Measurements from ENCODE around the gene KCTD15. TPM values are rescaled to one million over a fixed set of nuclear protein-coding genes. Genes with fewer than 3 reads are reported as not detected.

Gene KCTD15
- total RNA-seq, 2 experiments from 2014 or later = 21.3 to 29.2 TPM

- BruUV-seq (replicated peaks) = no TSS peak
- Histone ChIP-seq H3K9me2 (ENCODE audit: insufficient read depth, low read length) (no peaks in the 10 kb centered on the region), H4K20me1 (ENCODE audit: insufficient read depth, low read length) (no peaks in the 10 kb centered on the region), H3K4me2 (ENCODE audit: low read length) (no peak overlapping the region), H3K4me3 (ENCODE audit: low read depth, low read length, poor library complexity, severe bottlenecking) (no peak overlapping the region), H3K27ac (ENCODE audit: low read depth, low read length, poor library complexity, severe bottlenecking) (no peak overlapping the region), H3K4me1 (ENCODE audit: insufficient read depth, low read length, poor library complexity, severe bottlenecking) (no peaks in the 10 kb centered on the region), H3K79me2 (ENCODE audit: insufficient read depth, low read depth, low read length) (no peaks in the 10 kb centered on the region), H2AFZ (ENCODE audit: low read length) (no peak overlapping the region), H3K9me3 (ENCODE audit: low read length) (no peaks in the 10 kb centered on the region), H3K36me3 (ENCODE audit: insufficient read depth, low read length) (no peaks in the 10 kb centered on the region)
- CTCF ChIA-PET (ENCODE audit: unreplicated experiment) = no interaction called here
- no peak for TF ChIP-seq CTCF (conservative IDR thresholded peaks at IDR 0.05; ENCODE audit: low read length)
- no peak for TF ChIP-seq EZH2phosphoT487 (IDR thresholded peaks at IDR 0.05; ENCODE audit: borderline replicate concordance, low read depth, low read length)
- POLR2A ChIA-PET = no interaction called here
- intact Hi-C loops (cut with micrococcal nuclease; ENCODE audit: unreplicated experiment) = no loop called here
- DNase-seq (ENCODE audit: low spot score) = no peak
Measured at GRCh38 chr19:33752945-33753344, 43.7 kb upstream of the KCTD15 start.

GRCh38 chr19:33754361-33754760, 42.3 kb upstream of the KCTD15 start:
- POLR2A ChIA-PET = no interaction called here
- DNase-seq (ENCODE audit: low spot score) = no peak
- no peak overlapping the region for H3K27ac ChIP-seq (ENCODE audit: low read depth, low read length, poor library complexity, severe bottlenecking)
- H3K79me2 ChIP-seq (ENCODE audit: insufficient read depth, low read depth, low read length) = no peaks in the 10 kb centered on the region
- H2AFZ ChIP-seq (ENCODE audit: low read length) = no peak overlapping the region
- H3K4me3 ChIP-seq (ENCODE audit: low read depth, low read length, poor library complexity, severe bottlenecking) = no peak overlapping the region
- no peaks in the 10 kb centered on the region for H3K9me3 ChIP-seq (ENCODE audit: low read length)
- no peaks in the 10 kb centered on the region for H3K4me1 ChIP-seq (ENCODE audit: insufficient read depth, low read length, poor library complexity, severe bottlenecking)
- H3K9me2 ChIP-seq (ENCODE audit: insufficient read depth, low read length) = no peaks in the 10 kb centered on the region
- CTCF ChIA-PET (ENCODE audit: unreplicated experiment) = no interaction called here
- H4K20me1 ChIP-seq (ENCODE audit: insufficient read depth, low read length) = no peaks in the 10 kb centered on the region
- intact Hi-C loops (cut with micrococcal nuclease; ENCODE audit: unreplicated experiment) = no loop called here
- no peaks in the 10 kb centered on the region for H3K36me3 ChIP-seq (ENCODE audit: insufficient read depth, low read length)
- TF ChIP-seq EZH2phosphoT487 (IDR thresholded peaks at IDR 0.05; ENCODE audit: borderline replicate concordance, low read depth, low read length) (no peak), CTCF (conservative IDR thresholded peaks at IDR 0.05; ENCODE audit: low read length) (no peak)
- BruUV-seq (replicated peaks) = no TSS peak
- no peak overlapping the region for H3K4me2 ChIP-seq (ENCODE audit: low read length)

GRCh38 chr19:33755099-33756035, 41.3 kb upstream of the KCTD15 start:
- no peak for DNase-seq (ENCODE audit: low spot score)
- no peak overlapping the region for H3K4me2 ChIP-seq (ENCODE audit: low read length)
- no peaks in the 10 kb centered on the region for H3K4me1 ChIP-seq (ENCODE audit: insufficient read depth, low read length, poor library complexity, severe bottlenecking)
- CTCF ChIA-PET (ENCODE audit: unreplicated experiment) = no interaction called here
- no peaks in the 10 kb centered on the region for H4K20me1 ChIP-seq (ENCODE audit: insufficient read depth, low read length)
- H2AFZ ChIP-seq (ENCODE audit: low read length) = no peak overlapping the region
- H3K4me3 ChIP-seq (ENCODE audit: low read depth, low read length, poor library complexity, severe bottlenecking) = no peak overlapping the region
- no peaks in the 10 kb centered on the region for H3K79me2 ChIP-seq (ENCODE audit: insufficient read depth, low read depth, low read length)
- no TSS peak for BruUV-seq (replicated peaks)
- TF ChIP-seq EZH2phosphoT487 (IDR thresholded peaks at IDR 0.05; ENCODE audit: borderline replicate concordance, low read depth, low read length) = no peak
- no peak for TF ChIP-seq CTCF (conservative IDR thresholded peaks at IDR 0.05; ENCODE audit: low read length)
- no peaks in the 10 kb centered on the region for H3K36me3 ChIP-seq (ENCODE audit: insufficient read depth, low read length)
- no peaks in the 10 kb centered on the region for H3K9me2 ChIP-seq (ENCODE audit: insufficient read depth, low read length)
- H3K9me3 ChIP-seq (ENCODE audit: low read length) = no peaks in the 10 kb centered on the region
- H3K27ac ChIP-seq (ENCODE audit: low read depth, low read length, poor library complexity, severe bottlenecking) = no peak overlapping the region
- intact Hi-C loops (cut with micrococcal nuclease; ENCODE audit: unreplicated experiment) = no loop called here
- POLR2A ChIA-PET = no interaction called here
